GM12878 (cell line): ENCODE measurements around the gene GRK6. TPM values are rescaled to one million over a fixed set of nuclear protein-coding genes. Genes with fewer than 3 reads are reported as not detected.

Source experiments
- ATAC-seq: fragments of 200-7000 bp; cut with Tn5 transposase; 3 replicates; pipeline ENCODE4 v1.9.1; 2020; ENCODE audit warnings: mild to moderate bottlenecking, moderate library complexity
- BruUV-seq: library from RNA; stranded (reverse); fragments of 400-500 nt; replicated peaks from 2 replicates; lab custom pipeline; 2021; lab: Mats Ljungman, UMichigan
- CTCF ChIA-PET: fragments of 300-600 bp; sonication (Branson Sonifier 250); formaldehyde crosslinking; extraction: SDS; loops from one replicate; lab custom pipeline; 2021; ENCODE audit warnings: inconsistent platforms; lab: Yijun Ruan, JAX
- POLR2A ChIA-PET: fragments of 350-600 bp; formaldehyde crosslinking; extraction: SDS; loops from one replicate; lab custom pipeline; 2021; ENCODE audit warnings: inconsistent platforms; lab: Charles Lee
- RAD21 ChIA-PET: fragments of 300-600 bp; sonication (Branson Sonifier 250); formaldehyde crosslinking; loops from one replicate; lab custom pipeline; 2023; ENCODE audit warnings: antibody characterized with exemption; ENCODE audit not compliant: unreplicated experiment; lab: Charles Lee
- SMC1A ChIA-PET: fragments of 300-600 bp; sonication (Branson Sonifier 250); formaldehyde crosslinking; loops from one replicate; lab custom pipeline; 2023; ENCODE audit not compliant: unreplicated experiment, uncharacterized antibody; lab: Charles Lee
- DNase-seq: peaks from one replicate; pipeline ENCODE4 v3.0.0-alpha.2; 2011; ENCODE audit warnings: low read depth, low spot score
- FAIRE-seq: peaks from 3 replicates; lab custom pipeline; 2011; peaks lifted over from hg19 to GRCh38; lab: Jason Lieb, UNC
- H2AFZ ChIP-seq: 2 replicates; pipeline ENCODE4 v1.6.0; 2011; ENCODE audit warnings: low read depth, low read length, control low read depth; ENCODE audit not compliant: control insufficient read depth
- H3K27ac ChIP-seq: 2 replicates; pipeline ENCODE4 v1.5.1; 2011; ENCODE audit warnings: control low read depth; ENCODE audit not compliant: control insufficient read depth, insufficient read depth
- H3K27me3 ChIP-seq, 2 experiments: replicated peaks in 1 of 2; 2 replicates each; pipeline versions ENCODE4 v1.6.0 to v1.6.1; 2011; ENCODE audit warnings: low read length in 1 of 2; ENCODE audit not compliant: control insufficient read depth in 2 of 2, insufficient read depth in 2 of 2
- H3K36me3 ChIP-seq, 2 experiments: 2 replicates each; pipeline ENCODE4 v1.5.1; 2011; ENCODE audit warnings: low read length in 1 of 2; ENCODE audit not compliant: control insufficient read depth in 2 of 2, insufficient read depth in 2 of 2
- H3K4me1 ChIP-seq: 2 replicates; pipeline ENCODE4 v1.6.1; 2011; ENCODE audit warnings: mild to moderate bottlenecking, low read length, moderate library complexity, mixed read lengths; ENCODE audit not compliant: control insufficient read depth, insufficient read depth
- H3K4me2 ChIP-seq: 2 replicates; pipeline ENCODE4 v1.6.0; 2011; ENCODE audit warnings: control low read depth; ENCODE audit not compliant: control insufficient read depth, insufficient read depth
- H3K4me3 ChIP-seq: fragments of 200-600 bp; sonication (generic); 2 replicates; pipeline ENCODE4 v1.5.1; 2016
- H3K79me2 ChIP-seq: 2 replicates; pipeline ENCODE4 v1.6.0; 2011; ENCODE audit warnings: low read length; ENCODE audit not compliant: control insufficient read depth, insufficient read depth
- H3K9ac ChIP-seq: 2 replicates; pipeline ENCODE4 v1.8.0; 2011; ENCODE audit warnings: low read length, control low read depth, mixed read lengths; ENCODE audit not compliant: control insufficient read depth, insufficient read depth
- H3K9me3 ChIP-seq: replicated peaks from 3 replicates; pipeline ENCODE4 v1.5.1; 2011; ENCODE audit warnings: mild to moderate bottlenecking, low read length; ENCODE audit not compliant: control insufficient read depth, insufficient read depth
- H4K20me1 ChIP-seq: 2 replicates; pipeline ENCODE4 v1.6.0; 2011; ENCODE audit not compliant: control insufficient read depth, insufficient read depth
- USF2 ChIP-seq: IDR thresholded peaks from 2 replicates; pipeline ENCODE4 v1.6.1; 2011; ENCODE audit warnings: low read depth, low read length, improper control_type of control experiment, borderline replicate concordance
- ZNF207 ChIP-seq: fragments of 450-650 bp; IDR thresholded peaks from 2 replicates; pipeline ENCODE4 v1.6.1; 2014; ENCODE audit warnings: antibody characterized with exemption, mild to moderate bottlenecking, borderline replicate concordance
- ZNF217 ChIP-seq: fragments of 450-650 bp; IDR thresholded peaks from 2 replicates; pipeline ENCODE4 v1.6.1; 2017; ENCODE audit warnings: antibody characterized with exemption, mild to moderate bottlenecking
- ZNF622 ChIP-seq: fragments of 450-650 bp; IDR thresholded peaks from 2 replicates; pipeline ENCODE4 v1.6.1; 2017; ENCODE audit warnings: mild to moderate bottlenecking, inconsistent platforms
- WGBS: methylation state at CpG from one replicate; pipeline ENCODE4 v1.1.6; 2016; ENCODE audit warnings: low lambda C conversion rate; ENCODE audit not compliant: insufficient replicate concordance, insufficient coverage; ENCODE audit errors: missing lambda C conversion rate; 5-methylcytosine and 5-hydroxymethylcytosine counted together
- in situ Hi-C: fragments of 300-500 bp; cut with MboI; formaldehyde crosslinking; loops from 9 replicates; pipeline ENCODE4 v1.14.3; 2018; ENCODE audit warnings: mixed read lengths
- intact Hi-C: fragments of 100-400 bp; cut with micrococcal nuclease; formaldehyde crosslinking; loops from one replicate; pipeline ENCODE4 v1.14.2; 2022; ENCODE audit not compliant: unreplicated experiment
- polyA plus RNA-seq, 11 experiments: library from polyadenylated mRNA; depleted of rRNA in 4 of 11; unstranded in 6 of 11; stranded (reverse) in 5 of 11; fragments of >200 nt; fragmentation: Nextera tagmentation in 4 of 11; fragmentation: Illumina TruSeq in 1 of 11; extraction: Ambion mirVana in 4 of 11; extraction: Trizol in 1 of 11; gene quantifications; 1 replicate in 1 of 11; 2 replicates in 10 of 11; pipeline versions ENCODE4 v1.2.1 to v1.2.3, GENCODE V29; 2011 to 2016; ENCODE audit warnings: inconsistent platforms in 2 of 11, missing spikeins in 2 of 11, low read depth in 1 of 11
- total RNA-seq, 4 experiments: library from RNA; depleted of rRNA in 3 of 4; stranded (reverse); fragments of >200 nt in 3 of 4; fragmentation: Illumina TruSeq in 1 of 4; extraction: Trizol in 1 of 4; gene quantifications; 2 replicates each; pipeline versions ENCODE4 v1.2.1 to v1.2.3, GENCODE V29; 2013 to 2021

Gene GRK6
- total and polyA plus RNA-seq, 10 of the 15 experiments (the other 5 are each of a cell fraction or from before 2014, with no cell fraction given), result 0.79 to 124 (median 41.6) TPM

GRCh38 chr5:177397875-177398390 is 28.5 kb upstream of the GRK6 start (continued):
- TF ChIP-seq USF2, result no peak
- TF ChIP-seq ZNF207, result no peak
- no peak for TF ChIP-seq ZNF217

GRCh38 chr5:177399997-177400868 is 26.2 kb upstream of the GRK6 start, which contains the start of gene PFN3:
PFN3 (minus strand) TSS chr5:177400661; CDS start chr5:177400576, 85 bp downstream.
- Histone ChIP-seq H3K9me3 (no peaks in the 10 kb centered on the region), H3K4me3 (no peak within 1 kb of the TSS), H3K79me2 (no peaks in the 10 kb centered on the region), H3K27ac (no peak within 1 kb of the TSS), H3K4me2 (no peak within 1 kb of the TSS), H3K4me1 (peaks cover 20% of the 10 kb centered on the region), H2AFZ (no peak within 1 kb of the TSS), H3K27me3 (no peaks in the 10 kb centered on the region)
- ChIA-PET SMC1A (interaction anchor here (3.6 to 7.4 kb wide), 5 partner anchors 9 to 81 kb away, joined by 23 to 105 read pairs (median 92); partner anchors contain the start of genes GRK6 and PRR7), CTCF (interaction anchor here (0.7 to 8.3 kb wide), 5 partner anchors 9 to 734 kb away, joined by 3 to 391 read pairs (median 188); partner anchors contain the start of genes GRK6 and PRR7), RAD21 (interaction anchor here (6.3 kb wide), 1 partner anchor 10 kb away, joined by 120 read pairs; no protein-coding TSS in a partner anchor), POLR2A (interaction anchor here (11.0 kb wide), 1 partner anchor 28 kb away, joined by 174 read pairs; the partner anchor contains the start of gene GRK6)
- intact Hi-C loops, result no loop called here
- in situ Hi-C loops, result loop anchor here (25.0 kb wide), 1 partner anchor 1363 kb away; no protein-coding TSS in a partner anchor
- BruUV-seq, result no TSS peak
- ATAC-seq (no peak), FAIRE-seq (no peak)
- WGBS, result 85% methylated on average over 79 of the region's 92 CpGs
- no peak for TF ChIP-seq ZNF622
- TF ChIP-seq, all 136 proteins: peak for 0
- DNase-seq, result no peak
- Histone ChIP-seq H4K20me1 (no peaks in the 10 kb centered on the region), H3K9ac (no peak within 1 kb of the TSS), H3K36me3 (no peaks in the 10 kb centered on the region)
